ENCODE measurements around the gene PDLIM4. TPM values are rescaled to one million over a fixed set of nuclear protein-coding genes. Genes with fewer than 3 reads are reported as not detected.
A peak's percentile ranks its signal among the peaks of the same experiment; 100 is the strongest.

The PDLIM4 gene
- total and polyA plus RNA-seq, 2 experiments from 2014 or later = 84.4 to 156 TPM

- H4K20me1 ChIP-seq (ENCODE audit: insufficient read depth) = no peaks in the 10 kb centered on the region
- in situ Hi-C loops (cut with MboI) = no loop called here
- no peak overlapping the region for H2AFZ ChIP-seq
- no peak overlapping the region for H3K4me3 ChIP-seq
- peak overlapping the region; percentile 17; the same call in 1 of the 2 replicates for H3K27ac ChIP-seq
- H3K36me3 ChIP-seq (ENCODE audit: low read depth) = no peaks in the 10 kb centered on the region
- H3K4me2 ChIP-seq (ENCODE audit: unreplicated experiment) = no peak overlapping the region
- H3K27me3 ChIP-seq (replicated peaks; ENCODE audit: insufficient read depth) = no peaks in the 10 kb centered on the region
- no peaks in the 10 kb centered on the region for H3K9me2 ChIP-seq (ENCODE audit: insufficient read depth)
- H3K79me2 ChIP-seq (ENCODE audit: insufficient read depth) = no peaks in the 10 kb centered on the region
- no peaks in the 10 kb centered on the region for H3K9me3 ChIP-seq (ENCODE audit: low read depth)
- H3K9ac ChIP-seq = no peak overlapping the region
- H3K4me1 ChIP-seq (ENCODE audit: insufficient read depth) = no peaks in the 10 kb centered on the region
- peak; percentile 49 for DNase-seq
- WGBS, 2 experiments (ENCODE audit: low coverage in 1 of 2, low lambda C conversion rate in 2 of 2, missing lambda C conversion rate in 2 of 2) = 22 to 60% methylated on average over 1 of the region's 1 CpG
- TF ChIP-seq EZH2phosphoT487 (IDR thresholded peaks at IDR 0.05; ENCODE audit: insufficient read depth, low read depth) (no peak), EZH2 (IDR thresholded peaks at IDR 0.05; ENCODE audit: insufficient read depth, poor library complexity, severe bottlenecking) (no peak)
- H3F3A ChIP-seq (ENCODE audit: insufficient read depth) = 0 out of 2 replicates have a peak, but pooled peaks cover 10% of the 10 kb centered on the region
Measured at GRCh38 chr5:132237141-132237540, 20.4 kb upstream of the PDLIM4 start.

- Histone ChIP-seq H3K4me1 (ENCODE audit: insufficient read depth) (no peaks in the 10 kb centered on the region), H3K27me3 (replicated peaks; ENCODE audit: insufficient read depth) (no peaks in the 10 kb centered on the region), H3K36me3 (ENCODE audit: low read depth) (no peaks in the 10 kb centered on the region), H3K9ac (no peak overlapping the region), H3K4me3 (no peak overlapping the region), H3K27ac (peak overlapping the region; percentile 17; the same call in 1 of the 2 replicates), H4K20me1 (ENCODE audit: insufficient read depth) (no peaks in the 10 kb centered on the region), H3K4me2 (ENCODE audit: unreplicated experiment) (no peak overlapping the region), H2AFZ (no peak overlapping the region), H3F3A (ENCODE audit: insufficient read depth) (0 out of 2 replicates have a peak, but pooled peaks cover 10% of the 10 kb centered on the region), H3K9me3 (ENCODE audit: low read depth) (no peaks in the 10 kb centered on the region), H3K9me2 (ENCODE audit: insufficient read depth) (no peaks in the 10 kb centered on the region), H3K79me2 (ENCODE audit: insufficient read depth) (no peaks in the 10 kb centered on the region)
- WGBS, 2 experiments (ENCODE audit: low coverage in 1 of 2, low lambda C conversion rate in 2 of 2, missing lambda C conversion rate in 2 of 2) = 88 to 96% methylated on average over 4 of the region's 4 CpGs
- TF ChIP-seq EZH2phosphoT487 (IDR thresholded peaks at IDR 0.05; ENCODE audit: insufficient read depth, low read depth) (no peak), EZH2 (IDR thresholded peaks at IDR 0.05; ENCODE audit: insufficient read depth, poor library complexity, severe bottlenecking) (no peak)
- in situ Hi-C loops (cut with MboI) = no loop called here
- DNase-seq = no peak
Measured at GRCh38 chr5:132237670-132238069, 19.8 kb upstream of the PDLIM4 start.

GRCh38 chr5:132238169-132238744 is 19.2 kb upstream of the PDLIM4 start:
- Histone ChIP-seq H3K4me1 (ENCODE audit: insufficient read depth) (no peaks in the 10 kb centered on the region), H3F3A (ENCODE audit: insufficient read depth) (0 out of 2 replicates have a peak, but pooled peaks cover 10% of the 10 kb centered on the region), H3K9me2 (ENCODE audit: insufficient read depth) (no peaks in the 10 kb centered on the region), H3K4me3 (no peak overlapping the region), H3K36me3 (ENCODE audit: low read depth) (no peaks in the 10 kb centered on the region), H3K9ac (no peak overlapping the region), H3K9me3 (ENCODE audit: low read depth) (no peaks in the 10 kb centered on the region), H4K20me1 (ENCODE audit: insufficient read depth) (no peaks in the 10 kb centered on the region), H3K79me2 (ENCODE audit: insufficient read depth) (no peaks in the 10 kb centered on the region), H3K27me3 (replicated peaks; ENCODE audit: insufficient read depth) (no peaks in the 10 kb centered on the region), H3K27ac (no peak overlapping the region), H2AFZ (no peak overlapping the region), H3K4me2 (ENCODE audit: unreplicated experiment) (no peak overlapping the region)
- in situ Hi-C loops (cut with MboI) = no loop called here
- TF ChIP-seq EZH2phosphoT487 (IDR thresholded peaks at IDR 0.05; ENCODE audit: insufficient read depth, low read depth) = no peak
- TF ChIP-seq EZH2 (IDR thresholded peaks at IDR 0.05; ENCODE audit: insufficient read depth, poor library complexity, severe bottlenecking) = no peak
- WGBS, 2 experiments (ENCODE audit: low coverage in 1 of 2, low lambda C conversion rate in 2 of 2, missing lambda C conversion rate in 2 of 2) = 0% methylated on average over 1 of the region's 1 CpG
- peak; percentile 74 for DNase-seq

- in situ Hi-C loops (cut with MboI) = no loop called here
- no peak for TF ChIP-seq EZH2 (IDR thresholded peaks at IDR 0.05; ENCODE audit: insufficient read depth, poor library complexity, severe bottlenecking)
- no peak for TF ChIP-seq EZH2phosphoT487 (IDR thresholded peaks at IDR 0.05; ENCODE audit: insufficient read depth, low read depth)
Measured at GRCh38 chr5:132238901-132239500, 18.5 kb upstream of the PDLIM4 start.

More at GRCh38 chr5:132238901-132239500, 18.5 kb upstream of the PDLIM4 start:
- H2AFZ ChIP-seq = no peak overlapping the region
- H3K27ac ChIP-seq = no peak overlapping the region
- H3K27me3 ChIP-seq (replicated peaks; ENCODE audit: insufficient read depth) = no peaks in the 10 kb centered on the region
- H3K4me3 ChIP-seq = no peak overlapping the region
- H3K9ac ChIP-seq = no peak overlapping the region
- no peaks in the 10 kb centered on the region for H3K4me1 ChIP-seq (ENCODE audit: insufficient read depth)
- no peaks in the 10 kb centered on the region for H3K9me3 ChIP-seq (ENCODE audit: low read depth)
- 53 to 71% methylated on average over 1 of the region's 1 CpG for WGBS, 2 experiments (ENCODE audit: low coverage in 1 of 2, low lambda C conversion rate in 2 of 2, missing lambda C conversion rate in 2 of 2)
- H3K36me3 ChIP-seq (ENCODE audit: low read depth) = no peaks in the 10 kb centered on the region
- no peaks in the 10 kb centered on the region for H4K20me1 ChIP-seq (ENCODE audit: insufficient read depth)
- no peaks in the 10 kb centered on the region for H3K79me2 ChIP-seq (ENCODE audit: insufficient read depth)
- H3K4me2 ChIP-seq (ENCODE audit: unreplicated experiment) = no peak overlapping the region
- 0 out of 2 replicates have a peak, but pooled peaks cover 10% of the 10 kb centered on the region for H3F3A ChIP-seq (ENCODE audit: insufficient read depth)
- DNase-seq = no peak
- H3K9me2 ChIP-seq (ENCODE audit: insufficient read depth) = no peaks in the 10 kb centered on the region

All from GM23248 (cell line).